ENCODE measurements around the gene HINT3. TPM values are rescaled to one million over a fixed set of nuclear protein-coding genes. Genes with fewer than 3 reads are reported as not detected.
"Not testable (repeated sequence)": the region's sequence is repeated elsewhere in the genome, so short reads cannot be mapped to it uniquely, and the experiment has no call there.

Gene HINT3
- 10 to 100 TPM in 5 of 6 donors, 1 to 10 TPM in 1; 9.9 to 15.7 (median 11.9) TPM for total RNA-seq
- polyA plus RNA-seq = 1 to 10 TPM; 2.6 to 8.7 TPM

- peak within 1 kb of the TSS; percentile 85 to 94 (median 90) for H3K4me3 ChIP-seq
- no peaks in the 10 kb centered on the region for H3K27me3 ChIP-seq
- no peaks in the 10 kb centered on the region for H3K9me3 ChIP-seq
- FAIRE-seq (peak; percentile 74), ATAC-seq (peak; percentile 88 to 95 (median 90)), DNase-seq (peak; percentile 96 to 100 (median 98))
- intact Hi-C loops (cut with DNase I) = loop anchor here in 1 of 3 donors (10.0 kb wide), 1 partner anchor 172 kb away; no protein-coding TSS in a partner anchor
- peak within 1 kb of the TSS; percentile 95 to 99 (median 98) for H3K27ac ChIP-seq
- H3K36me3 ChIP-seq = no peaks in the 10 kb centered on the region
- H3K4me1 ChIP-seq = peaks cover 4 to 25% (median 16%) of the 10 kb centered on the region in 3 donors
- 0% methylated on average over 82 of the region's 82 CpGs for WGBS, 2 donors
- peak; percentile 94 to 98 (median 98) for TF ChIP-seq CTCF (IDR thresholded peaks at IDR 0.05)
These were observed at the start of gene HINT3 for GRCh38 chr6:125956506-125957390. Gene HINT3 (plus strand): TSS chr6:125956770. CDS start chr6:125956978, 208 bp downstream.

- intact Hi-C loops (cut with DNase I) = no loop called here
- Histone ChIP-seq H3K4me1 (peaks cover 0 to 8% (median 0%) of the 10 kb centered on the region in 3 donors), H3K36me3 (peaks cover 0 to 3% (median 0%) of the 10 kb centered on the region in 3 donors), H3K9me3 (no peaks in the 10 kb centered on the region), H3K4me3 (no peak overlapping the region), H3K27me3 (no peaks in the 10 kb centered on the region), H3K27ac (peak overlapping the region in 1 of 4 donors; percentile 33)
- ATAC-seq (no peak), FAIRE-seq (no peak), DNase-seq (no peak)
- WGBS, 2 donors = 65 to 74% methylated on average over 3 of the region's 3 CpGs
- TF ChIP-seq CTCF (IDR thresholded peaks at IDR 0.05) = no peak
These were observed 46.0 kb upstream of the HINT3 start for GRCh38 chr6:125910527-125910926.

- ATAC-seq; H3K27ac ChIP-seq; H3K27me3 ChIP-seq; FAIRE-seq; H3K4me1 ChIP-seq; H3K36me3 ChIP-seq; H3K9me3 ChIP-seq; intact Hi-C loops (cut with DNase I); DNase-seq; H3K4me3 ChIP-seq: not testable (repeated sequence)
- 64 to 68% methylated on average over 4 of the region's 4 CpGs for WGBS, 2 donors
These were observed 45.5 kb upstream of the HINT3 start for GRCh38 chr6:125911051-125911451.

- H3K27me3 ChIP-seq; intact Hi-C loops (cut with DNase I); H3K4me3 ChIP-seq; FAIRE-seq; H3K36me3 ChIP-seq; ATAC-seq; DNase-seq; H3K27ac ChIP-seq; H3K9me3 ChIP-seq; H3K4me1 ChIP-seq: not testable (repeated sequence)
- 75 to 80% methylated on average over 2 of the region's 2 CpGs for WGBS, 2 donors
These were observed 44.1 kb upstream of the HINT3 start for GRCh38 chr6:125912430-125912829.

- TF ChIP-seq CTCF (IDR thresholded peaks at IDR 0.05) = no peak
- H3K4me3 ChIP-seq = no peak overlapping the region
- DNase-seq (no peak), FAIRE-seq (no peak), ATAC-seq (no peak)
- no peaks in the 10 kb centered on the region for H3K27me3 ChIP-seq
- peaks cover 0 to 6% (median 0%) of the 10 kb centered on the region in 3 donors for H3K36me3 ChIP-seq
- WGBS, 2 donors = 94 to 95% methylated on average over 1 of the region's 1 CpG
- no peak overlapping the region for H3K27ac ChIP-seq
- H3K9me3 ChIP-seq = no peaks in the 10 kb centered on the region
- intact Hi-C loops (cut with DNase I) = no loop called here
- peaks cover 0 to 9% (median 0%) of the 10 kb centered on the region in 3 donors for H3K4me1 ChIP-seq
These were observed 43.4 kb upstream of the HINT3 start for GRCh38 chr6:125913145-125913544.
